Measurements from ENCODE around the gene EVX2. TPM values are rescaled to one million over a fixed set of nuclear protein-coding genes. Genes with fewer than 3 reads are reported as not detected.

Gene EVX2
- total RNA-seq, 6 experiments from 2014 or later, result not detected

DNA sequence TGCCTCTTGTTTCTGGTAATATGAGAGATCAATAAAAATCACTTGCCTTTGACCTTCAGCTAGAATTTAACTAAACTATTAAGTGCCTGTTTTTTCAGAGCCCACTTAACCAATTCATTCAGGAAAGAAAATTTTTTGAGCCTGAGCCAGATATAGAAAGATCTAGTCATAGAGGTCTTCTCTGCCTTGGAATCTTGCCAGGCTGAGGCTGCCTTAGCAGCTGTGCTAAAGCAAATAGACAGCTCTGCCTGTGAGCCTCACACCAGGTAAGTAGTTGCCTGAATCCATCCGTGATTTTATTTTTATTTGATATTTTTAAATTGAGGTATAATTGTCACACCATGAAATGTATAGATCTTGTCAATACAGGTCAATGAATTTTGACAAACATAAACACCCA lies 27.4 kb downstream of the EVX2 start:
- no peaks in the 10 kb centered on the region for H3K9me3 ChIP-seq
- no peaks in the 10 kb centered on the region for H3K27me3 ChIP-seq
- no peaks in the 10 kb centered on the region for H3K4me1 ChIP-seq
- 6% methylated on average over 1 of the region's 1 CpG for WGBS (ENCODE audit: insufficient coverage, low coverage, low lambda C conversion rate, missing lambda C conversion rate)
- H3K4me3 ChIP-seq, result no peak overlapping the region
- no peaks in the 10 kb centered on the region for H3K36me3 ChIP-seq
- no peak overlapping the region for H3K27ac ChIP-seq
- TF ChIP-seq, protein P1, sequence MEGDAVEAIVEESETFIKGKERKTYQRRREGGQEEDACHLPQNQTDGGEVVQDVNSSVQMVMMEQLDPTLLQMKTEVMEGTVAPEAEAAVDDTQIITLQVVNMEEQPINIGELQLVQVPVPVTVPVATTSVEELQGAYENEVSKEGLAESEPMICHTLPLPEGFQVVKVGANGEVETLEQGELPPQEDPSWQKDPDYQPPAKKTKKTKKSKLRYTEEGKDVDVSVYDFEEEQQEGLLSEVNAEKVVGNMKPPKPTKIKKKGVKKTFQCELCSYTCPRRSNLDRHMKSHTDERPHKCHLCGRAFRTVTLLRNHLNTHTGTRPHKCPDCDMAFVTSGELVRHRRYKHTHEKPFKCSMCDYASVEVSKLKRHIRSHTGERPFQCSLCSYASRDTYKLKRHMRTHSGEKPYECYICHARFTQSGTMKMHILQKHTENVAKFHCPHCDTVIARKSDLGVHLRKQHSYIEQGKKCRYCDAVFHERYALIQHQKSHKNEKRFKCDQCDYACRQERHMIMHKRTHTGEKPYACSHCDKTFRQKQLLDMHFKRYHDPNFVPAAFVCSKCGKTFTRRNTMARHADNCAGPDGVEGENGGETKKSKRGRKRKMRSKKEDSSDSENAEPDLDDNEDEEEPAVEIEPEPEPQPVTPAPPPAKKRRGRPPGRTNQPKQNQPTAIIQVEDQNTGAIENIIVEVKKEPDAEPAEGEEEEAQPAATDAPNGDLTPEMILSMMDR (IDR thresholded peaks at IDR 0.05), result no peak
- TF ChIP-seq POLR2A (IDR thresholded peaks at IDR 0.05), result no peak
- intact Hi-C loops (cut with DNase I), result no loop called here
- no peak for DNase-seq
- no peak for ATAC-seq

DNA sequence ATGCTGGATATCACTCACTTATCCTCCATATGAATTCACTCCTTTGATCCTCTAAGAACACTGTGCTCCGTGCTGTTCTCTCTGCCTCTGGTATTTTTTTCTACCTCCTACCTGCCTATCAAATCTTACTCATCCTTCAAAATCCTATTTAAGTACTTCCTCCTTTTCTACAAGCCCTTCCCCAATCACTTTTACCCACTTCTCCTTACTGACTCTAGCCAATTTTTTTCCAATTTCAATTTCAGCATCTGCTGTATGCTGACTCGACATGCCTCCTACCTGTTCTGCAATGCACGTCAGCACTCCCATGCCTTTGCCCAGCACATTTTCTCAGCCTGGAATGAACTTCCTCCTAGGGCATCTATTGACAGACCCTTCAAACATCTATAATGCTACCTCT lies 44.4 kb downstream of the EVX2 start:
- H3K9me3 ChIP-seq, result no peaks in the 10 kb centered on the region
- no peaks in the 10 kb centered on the region for H3K4me1 ChIP-seq
- DNase-seq, result no peak
- no peak overlapping the region for H3K27ac ChIP-seq
- no peaks in the 10 kb centered on the region for H3K27me3 ChIP-seq
- no peaks in the 10 kb centered on the region for H3K36me3 ChIP-seq
- no peak for TF ChIP-seq POLR2A (IDR thresholded peaks at IDR 0.05)
- TF ChIP-seq, protein P1 (IDR thresholded peaks at IDR 0.05), result no peak
- no peak for ATAC-seq
- intact Hi-C loops (cut with DNase I), result no loop called here
- 21% methylated on average over 3 of the region's 3 CpGs for WGBS (ENCODE audit: insufficient coverage, low coverage, low lambda C conversion rate, missing lambda C conversion rate)
- H3K4me3 ChIP-seq, result no peak overlapping the region

DNA sequence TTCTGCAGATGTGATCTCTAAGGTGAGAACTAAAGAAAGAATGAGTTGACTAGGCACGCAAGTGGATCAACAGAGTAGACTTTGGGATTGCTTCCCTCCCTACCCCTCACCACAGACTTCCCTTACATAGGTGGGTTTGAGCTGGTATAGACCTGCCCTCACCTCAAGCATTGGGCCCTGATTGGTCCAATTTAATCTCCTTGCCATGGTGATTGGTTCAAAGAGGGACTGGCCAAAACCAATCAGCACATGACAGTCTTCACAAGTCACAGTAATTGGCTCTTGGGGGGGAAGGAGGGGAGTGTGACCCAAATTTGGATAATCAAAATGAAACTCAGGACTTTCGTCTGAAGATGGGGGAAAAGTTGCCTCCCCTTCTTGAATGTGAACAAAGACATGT lies 45.1 kb downstream of the EVX2 start:
- DNase-seq (no peak), ATAC-seq (no peak)
- WGBS (ENCODE audit: insufficient coverage, low coverage, low lambda C conversion rate, missing lambda C conversion rate), result 38% methylated on average over 1 of the region's 2 CpGs
- intact Hi-C loops (cut with DNase I), result no loop called here
- Histone ChIP-seq H3K27me3 (no peaks in the 10 kb centered on the region), H3K4me3 (no peak overlapping the region), H3K36me3 (no peaks in the 10 kb centered on the region), H3K27ac (no peak overlapping the region), H3K4me1 (no peaks in the 10 kb centered on the region), H3K9me3 (no peaks in the 10 kb centered on the region)
- TF ChIP-seq, protein P1 (IDR thresholded peaks at IDR 0.05), result no peak
- no peak for TF ChIP-seq POLR2A (IDR thresholded peaks at IDR 0.05)

DNA sequence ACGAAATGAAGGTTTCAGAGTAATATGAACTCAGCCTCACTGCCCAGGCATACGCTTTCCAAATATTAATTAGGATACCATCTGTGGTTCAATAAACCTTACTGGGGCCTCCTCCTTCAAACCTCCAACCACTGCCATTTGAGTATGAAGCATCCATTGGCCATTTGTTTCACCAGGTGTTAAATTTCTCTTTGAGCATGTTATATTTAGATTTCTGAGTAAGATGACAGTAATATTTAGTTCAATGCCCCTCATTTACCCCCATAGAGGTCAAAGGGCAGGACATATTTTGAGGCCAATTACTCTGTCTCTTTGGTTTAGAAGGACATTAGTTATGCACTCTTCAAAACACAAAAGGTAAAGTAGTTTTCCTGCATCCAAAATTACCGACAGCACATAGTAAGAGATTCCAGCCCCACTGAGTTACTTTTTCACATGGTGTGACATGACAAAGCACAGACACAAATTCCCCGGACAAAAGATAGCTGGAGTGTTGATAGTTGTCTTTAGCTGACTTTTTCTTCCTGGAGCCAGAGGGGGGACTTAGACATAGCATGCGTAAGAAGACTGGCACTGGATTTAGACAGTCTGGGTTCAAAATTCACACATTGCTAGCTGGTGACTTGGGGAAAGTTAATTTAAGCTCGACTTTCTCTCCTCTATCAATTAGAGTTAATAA lies 48.6 kb downstream of the EVX2 start:
- intact Hi-C loops (cut with DNase I), result no loop called here
- 65% methylated on average over 6 of the region's 6 CpGs for WGBS (ENCODE audit: insufficient coverage, low coverage, low lambda C conversion rate, missing lambda C conversion rate)

More for the DNA sequence above, 48.6 kb downstream of the EVX2 start:
- H3K4me1 ChIP-seq, result no peaks in the 10 kb centered on the region
- no peaks in the 10 kb centered on the region for H3K9me3 ChIP-seq
- H3K36me3 ChIP-seq, result no peaks in the 10 kb centered on the region
- no peak overlapping the region for H3K4me3 ChIP-seq
- TF ChIP-seq, protein P1 (IDR thresholded peaks at IDR 0.05), result no peak
- TF ChIP-seq POLR2A (IDR thresholded peaks at IDR 0.05), result no peak
- ATAC-seq, result no peak
- no peaks in the 10 kb centered on the region for H3K27me3 ChIP-seq
- no peak for DNase-seq
- no peak overlapping the region for H3K27ac ChIP-seq
